Measurements from ENCODE around the gene GALNT18.

GALNT18 gene

DNA sequence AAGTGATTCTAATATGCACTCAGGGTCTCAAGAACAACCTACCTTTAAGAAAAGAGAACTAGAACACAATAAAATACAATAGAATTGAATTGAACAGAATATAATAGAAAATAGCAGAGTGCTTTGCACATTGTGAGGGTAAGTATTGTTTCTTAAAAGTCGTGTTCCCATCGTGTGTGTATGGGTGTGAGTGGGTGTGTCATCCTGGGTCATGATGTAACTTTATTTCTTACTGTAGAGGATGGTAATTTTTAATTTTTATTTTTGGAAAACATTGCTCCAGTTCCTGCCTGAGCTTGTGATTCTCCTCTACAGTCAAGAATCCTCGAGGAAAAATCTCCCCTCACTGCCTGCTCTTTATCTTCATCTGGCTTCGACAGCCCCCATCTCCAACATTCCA is 193.1 kb downstream of the GALNT18 start:
- H3K9me3 ChIP-seq (ENCODE audit: control insufficient read depth, insufficient read depth, low read length) = no peaks in the 10 kb centered on the region
- H3K27ac ChIP-seq (ENCODE audit: low read depth, low read length) = no peak overlapping the region
- H3K4me3 ChIP-seq (ENCODE audit: low read depth, low read length) = no peak overlapping the region
- no peaks in the 10 kb centered on the region for H3K36me3 ChIP-seq (ENCODE audit: control insufficient read depth, insufficient read depth, low read length)
- no peaks in the 10 kb centered on the region for H3K27me3 ChIP-seq (ENCODE audit: control insufficient read depth, insufficient read depth, low read length)
- H3K9ac ChIP-seq (ENCODE audit: low read depth, low read length) = no peak overlapping the region
- no peaks in the 10 kb centered on the region for H3K4me1 ChIP-seq (ENCODE audit: control insufficient read depth, insufficient read depth, low read length)

DNA sequence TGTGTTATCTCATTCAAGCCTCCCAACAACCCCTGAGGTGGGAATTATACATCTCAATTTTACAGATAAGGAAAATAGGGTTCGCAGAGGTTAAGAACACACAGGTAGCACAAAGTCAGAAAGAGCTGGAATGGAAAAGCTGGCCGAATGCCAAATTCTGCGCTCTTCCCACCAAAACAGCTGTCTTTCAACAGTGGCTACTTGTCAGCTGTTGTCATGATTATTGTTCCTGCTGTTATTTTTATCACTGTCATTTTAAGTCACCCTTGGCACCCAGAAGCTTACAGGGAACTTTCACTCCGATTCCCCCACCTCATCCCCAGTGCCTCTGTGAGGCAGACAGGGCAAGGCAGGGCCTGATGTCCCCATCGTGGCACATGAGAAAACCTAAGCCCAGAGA is 194.3 kb downstream of the GALNT18 start:
- no peak overlapping the region for H3K27ac ChIP-seq (ENCODE audit: low read depth, low read length)
- H3K27me3 ChIP-seq (ENCODE audit: control insufficient read depth, insufficient read depth, low read length) = no peaks in the 10 kb centered on the region
- no peak overlapping the region for H3K9ac ChIP-seq (ENCODE audit: low read depth, low read length)
- H3K4me1 ChIP-seq (ENCODE audit: control insufficient read depth, insufficient read depth, low read length) = no peaks in the 10 kb centered on the region
- no peaks in the 10 kb centered on the region for H3K9me3 ChIP-seq (ENCODE audit: control insufficient read depth, insufficient read depth, low read length)
- H3K36me3 ChIP-seq (ENCODE audit: control insufficient read depth, insufficient read depth, low read length) = no peaks in the 10 kb centered on the region
- H3K4me3 ChIP-seq (ENCODE audit: low read depth, low read length) = no peak overlapping the region

DNA sequence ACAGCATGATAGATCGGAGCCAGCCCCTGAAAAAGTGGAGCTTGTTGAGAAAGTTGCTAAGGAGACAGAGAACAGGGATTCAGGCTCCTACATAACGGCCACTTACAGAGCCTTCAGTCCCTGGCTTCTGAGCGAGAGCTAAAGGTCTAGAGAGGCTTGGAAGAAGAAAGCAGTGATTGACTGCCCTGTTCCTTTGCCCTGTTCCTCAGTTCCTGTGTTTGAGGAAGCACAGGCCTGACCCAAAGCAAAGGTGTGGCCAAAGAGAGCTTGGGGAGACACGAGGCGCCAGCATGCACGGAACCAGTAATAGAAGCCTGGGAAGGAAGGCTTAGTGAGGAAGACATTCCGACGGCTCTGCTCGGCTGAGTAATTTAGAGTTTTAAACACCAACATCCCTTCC is 194.7 kb downstream of the GALNT18 start:
- H3K36me3 ChIP-seq (ENCODE audit: control insufficient read depth, insufficient read depth, low read length) = no peaks in the 10 kb centered on the region
- no peaks in the 10 kb centered on the region for H3K9me3 ChIP-seq (ENCODE audit: control insufficient read depth, insufficient read depth, low read length)
- no peak overlapping the region for H3K9ac ChIP-seq (ENCODE audit: low read depth, low read length)
- no peak overlapping the region for H3K4me3 ChIP-seq (ENCODE audit: low read depth, low read length)
- H3K27me3 ChIP-seq (ENCODE audit: control insufficient read depth, insufficient read depth, low read length) = no peaks in the 10 kb centered on the region
- no peak overlapping the region for H3K27ac ChIP-seq (ENCODE audit: low read depth, low read length)
- H3K4me1 ChIP-seq (ENCODE audit: control insufficient read depth, insufficient read depth, low read length) = no peaks in the 10 kb centered on the region

DNA sequence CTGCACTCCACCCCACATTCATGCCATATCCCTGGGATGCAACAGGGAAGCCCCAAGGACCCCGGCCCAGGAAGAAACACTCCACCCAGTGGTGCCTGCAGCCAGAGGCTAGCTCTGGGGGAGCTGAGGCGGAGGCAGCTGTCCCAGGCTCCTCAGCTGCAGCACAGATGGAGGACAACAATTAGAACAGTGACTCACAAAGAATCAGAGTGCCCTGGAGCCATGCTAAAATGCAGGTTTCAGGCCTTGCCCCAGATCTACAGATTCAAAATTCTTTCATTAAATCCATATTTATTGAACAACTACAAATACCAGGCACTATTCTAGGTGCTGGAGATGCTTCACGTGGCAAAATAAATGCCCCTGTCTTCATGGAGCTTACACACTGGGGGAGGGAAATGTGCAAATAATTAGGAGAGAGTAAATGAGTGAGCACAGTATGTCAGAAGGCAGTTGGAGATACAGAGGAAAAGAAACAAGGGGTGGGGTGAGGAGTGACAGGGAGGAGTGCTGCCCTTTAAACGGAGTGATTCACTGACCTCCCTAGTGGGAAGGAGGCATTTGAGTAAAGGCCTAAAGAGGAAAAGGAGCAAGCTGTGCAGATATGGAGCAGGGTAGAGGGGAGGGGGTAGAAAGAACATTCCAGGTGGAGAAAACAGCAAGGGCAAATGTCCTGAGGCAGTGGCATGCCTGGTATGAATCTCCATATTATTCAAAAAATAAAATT is 195.4 kb downstream of the GALNT18 start:
- Histone ChIP-seq H3K4me3 (ENCODE audit: low read depth, low read length) (no peak overlapping the region), H3K4me1 (ENCODE audit: control insufficient read depth, insufficient read depth, low read length) (no peaks in the 10 kb centered on the region), H3K36me3 (ENCODE audit: control insufficient read depth, insufficient read depth, low read length) (no peaks in the 10 kb centered on the region), H3K27me3 (ENCODE audit: control insufficient read depth, insufficient read depth, low read length) (no peaks in the 10 kb centered on the region), H3K27ac (ENCODE audit: low read depth, low read length) (no peak overlapping the region), H3K9ac (ENCODE audit: low read depth, low read length) (no peak overlapping the region), H3K9me3 (ENCODE audit: control insufficient read depth, insufficient read depth, low read length) (no peaks in the 10 kb centered on the region)

DNA sequence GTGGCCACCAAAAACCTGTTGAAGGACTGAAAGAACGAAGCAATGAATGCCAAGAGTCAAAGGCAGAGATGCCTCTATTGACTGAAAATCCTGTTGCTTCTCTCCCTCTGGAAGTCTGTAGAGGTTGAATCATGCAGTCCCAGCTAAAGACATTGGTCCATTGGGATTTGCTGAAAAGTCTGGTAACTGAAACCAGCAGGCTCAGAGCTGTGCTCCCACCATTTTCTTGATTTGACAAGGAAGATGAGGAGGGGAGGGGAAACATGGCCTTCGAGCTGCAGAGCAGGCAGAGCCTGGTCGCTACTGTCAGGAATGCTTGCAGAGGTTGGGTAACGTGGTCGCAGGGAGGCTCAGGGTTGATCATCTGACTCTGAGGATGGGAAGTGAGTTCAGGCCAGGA is 196.0 kb downstream of the GALNT18 start:
- no peak overlapping the region for H3K27ac ChIP-seq (ENCODE audit: low read depth, low read length)

GRCh38 chr11:11424688-11425087 is 197.1 kb downstream of the GALNT18 start:
- no peaks in the 10 kb centered on the region for H3K27me3 ChIP-seq (ENCODE audit: control insufficient read depth, insufficient read depth, low read length)
- H3K36me3 ChIP-seq (ENCODE audit: control insufficient read depth, insufficient read depth, low read length) = no peaks in the 10 kb centered on the region
- no peaks in the 10 kb centered on the region for H3K9me3 ChIP-seq (ENCODE audit: control insufficient read depth, insufficient read depth, low read length)
- no peak overlapping the region for H3K9ac ChIP-seq (ENCODE audit: low read depth, low read length)
- no peak overlapping the region for H3K4me3 ChIP-seq (ENCODE audit: low read depth, low read length)
- H3K27ac ChIP-seq (ENCODE audit: low read depth, low read length) = no peak overlapping the region
- H3K4me1 ChIP-seq (ENCODE audit: control insufficient read depth, insufficient read depth, low read length) = no peaks in the 10 kb centered on the region

More for the DNA sequence above, 196.0 kb downstream of the GALNT18 start:
- Histone ChIP-seq H3K4me1 (ENCODE audit: control insufficient read depth, insufficient read depth, low read length) (no peaks in the 10 kb centered on the region), H3K9ac (ENCODE audit: low read depth, low read length) (no peak overlapping the region), H3K9me3 (ENCODE audit: control insufficient read depth, insufficient read depth, low read length) (no peaks in the 10 kb centered on the region), H3K27me3 (ENCODE audit: control insufficient read depth, insufficient read depth, low read length) (no peaks in the 10 kb centered on the region), H3K36me3 (ENCODE audit: control insufficient read depth, insufficient read depth, low read length) (no peaks in the 10 kb centered on the region), H3K4me3 (ENCODE audit: low read depth, low read length) (no peak overlapping the region)

GRCh38 chr11:11422411-11423128 is 199.2 kb downstream of the GALNT18 start:
- Histone ChIP-seq H3K27ac (ENCODE audit: low read depth, low read length) (no peak overlapping the region), H3K36me3 (ENCODE audit: control insufficient read depth, insufficient read depth, low read length) (no peaks in the 10 kb centered on the region), H3K9ac (ENCODE audit: low read depth, low read length) (no peak overlapping the region), H3K4me3 (ENCODE audit: low read depth, low read length) (no peak overlapping the region), H3K27me3 (ENCODE audit: control insufficient read depth, insufficient read depth, low read length) (no peaks in the 10 kb centered on the region), H3K4me1 (ENCODE audit: control insufficient read depth, insufficient read depth, low read length) (no peaks in the 10 kb centered on the region), H3K9me3 (ENCODE audit: control insufficient read depth, insufficient read depth, low read length) (no peaks in the 10 kb centered on the region)

- no peak overlapping the region for H3K9ac ChIP-seq (ENCODE audit: low read depth, low read length)
- no peaks in the 10 kb centered on the region for H3K9me3 ChIP-seq (ENCODE audit: control insufficient read depth, insufficient read depth, low read length)
- no peaks in the 10 kb centered on the region; the same call in 1 of the 2 replicates for H3K4me1 ChIP-seq (ENCODE audit: control insufficient read depth, insufficient read depth, low read length)
- H3K27me3 ChIP-seq (ENCODE audit: control insufficient read depth, insufficient read depth, low read length) = no peaks in the 10 kb centered on the region
- no peak overlapping the region for H3K4me3 ChIP-seq (ENCODE audit: low read depth, low read length)
- no peaks in the 10 kb centered on the region for H3K36me3 ChIP-seq (ENCODE audit: control insufficient read depth, insufficient read depth, low read length)
- H3K27ac ChIP-seq (ENCODE audit: low read depth, low read length) = no peak overlapping the region
Observed at GRCh38 chr11:11421509-11421908, 200.3 kb downstream of the GALNT18 start.

DNA sequence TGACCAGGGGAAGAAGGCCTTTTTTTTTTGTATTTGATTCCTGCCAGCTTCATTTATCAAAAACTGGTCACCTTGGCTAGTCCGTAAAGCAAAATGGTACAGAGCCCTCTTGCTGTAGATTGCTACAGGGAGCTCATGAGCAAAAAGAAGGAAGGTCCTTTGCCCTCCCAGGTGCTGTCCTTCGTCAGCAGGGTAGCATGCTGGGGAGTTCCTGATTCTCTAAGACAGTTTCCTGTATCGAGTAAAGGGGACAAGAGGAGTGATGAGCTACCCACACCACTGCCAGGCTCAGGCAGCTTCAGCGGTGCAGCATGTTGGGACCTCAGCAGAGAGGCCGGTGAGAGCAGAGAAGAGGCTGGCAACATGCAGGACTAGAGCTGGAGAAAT is 200.9 kb downstream of the GALNT18 start:
- Histone ChIP-seq H3K36me3 (ENCODE audit: control insufficient read depth, insufficient read depth, low read length) (no peaks in the 10 kb centered on the region), H3K27ac (ENCODE audit: low read depth, low read length) (no peak overlapping the region), H3K4me1 (ENCODE audit: control insufficient read depth, insufficient read depth, low read length) (no peaks in the 10 kb centered on the region; the same call in 1 of the 2 replicates), H3K4me3 (ENCODE audit: low read depth, low read length) (no peak overlapping the region), H3K9ac (ENCODE audit: low read depth, low read length) (no peak overlapping the region), H3K27me3 (ENCODE audit: control insufficient read depth, insufficient read depth, low read length) (no peaks in the 10 kb centered on the region), H3K9me3 (ENCODE audit: control insufficient read depth, insufficient read depth, low read length) (no peaks in the 10 kb centered on the region)

GRCh38 chr11:11420191-11420898 is 201.5 kb downstream of the GALNT18 start:
- H3K27ac ChIP-seq (ENCODE audit: low read depth, low read length) = no peak overlapping the region
- H3K9ac ChIP-seq (ENCODE audit: low read depth, low read length) = no peak overlapping the region
- no peaks in the 10 kb centered on the region for H3K9me3 ChIP-seq (ENCODE audit: control insufficient read depth, insufficient read depth, low read length)
- H3K4me3 ChIP-seq (ENCODE audit: low read depth, low read length) = no peak overlapping the region
- no peaks in the 10 kb centered on the region for H3K36me3 ChIP-seq (ENCODE audit: control insufficient read depth, insufficient read depth, low read length)
- H3K4me1 ChIP-seq (ENCODE audit: control insufficient read depth, insufficient read depth, low read length) = no peaks in the 10 kb centered on the region; the same call in 1 of the 2 replicates
- H3K27me3 ChIP-seq (ENCODE audit: control insufficient read depth, insufficient read depth, low read length) = no peaks in the 10 kb centered on the region

GRCh38 chr11:11419747-11420146 is 202.1 kb downstream of the GALNT18 start:
- H3K9ac ChIP-seq (ENCODE audit: low read depth, low read length) = no peak overlapping the region
- H3K36me3 ChIP-seq (ENCODE audit: control insufficient read depth, insufficient read depth, low read length) = no peaks in the 10 kb centered on the region
- no peaks in the 10 kb centered on the region; the same call in 1 of the 2 replicates for H3K4me1 ChIP-seq (ENCODE audit: control insufficient read depth, insufficient read depth, low read length)
- no peak overlapping the region for H3K27ac ChIP-seq (ENCODE audit: low read depth, low read length)
- H3K27me3 ChIP-seq (ENCODE audit: control insufficient read depth, insufficient read depth, low read length) = no peaks in the 10 kb centered on the region
- no peak overlapping the region for H3K4me3 ChIP-seq (ENCODE audit: low read depth, low read length)
- H3K9me3 ChIP-seq (ENCODE audit: control insufficient read depth, insufficient read depth, low read length) = no peaks in the 10 kb centered on the region
